ENCODE results near the gene CCT8L2. TPM values are rescaled to one million over a fixed set of nuclear protein-coding genes. Genes with fewer than 3 reads are reported as not detected.
"Not testable (repeated sequence)": the region's sequence is repeated elsewhere in the genome, so short reads cannot be mapped to it uniquely, and the experiment has no call there.

The CCT8L2 gene
- not detected in 2 replicates for total RNA-seq (ENCODE audit: low replicate concordance)
- long read RNA-seq: 0 reads

GRCh38 chr22:16592710-16593109 lies at the start of gene CCT8L2:
Gene CCT8L2, minus strand, starts transcription at chr22:16592810. Its CDS starts 260 bp downstream, at chr22:16592550.
- not testable (repeated sequence) for H3K27ac Mint-ChIP-seq; DNase-seq (ENCODE audit: extremely low spot score, unreplicated experiment); H3K4me3 Mint-ChIP-seq; H3K36me3 Mint-ChIP-seq; H3K9me3 Mint-ChIP-seq; H3K4me1 Mint-ChIP-seq (ENCODE audit: unreplicated experiment); H3K27me3 Mint-ChIP-seq

- not testable (repeated sequence) for DNase-seq (ENCODE audit: extremely low spot score, unreplicated experiment)
Observed at GRCh38 chr22:16635442-16635841, 42.8 kb upstream of the CCT8L2 start.

GRCh38 chr22:16634092-16634491 lies 41.5 kb upstream of the CCT8L2 start:
- H3K27ac Mint-ChIP-seq; H3K36me3 Mint-ChIP-seq; H3K4me3 Mint-ChIP-seq; DNase-seq (ENCODE audit: extremely low spot score, unreplicated experiment); H3K4me1 Mint-ChIP-seq (ENCODE audit: unreplicated experiment); H3K9me3 Mint-ChIP-seq; H3K27me3 Mint-ChIP-seq: not testable (repeated sequence)

More at GRCh38 chr22:16635442-16635841, 42.8 kb upstream of the CCT8L2 start:
- H3K36me3 Mint-ChIP-seq; H3K4me3 Mint-ChIP-seq; H3K9me3 Mint-ChIP-seq; H3K27me3 Mint-ChIP-seq; H3K4me1 Mint-ChIP-seq (ENCODE audit: unreplicated experiment); H3K27ac Mint-ChIP-seq: not testable (repeated sequence)

DNA sequence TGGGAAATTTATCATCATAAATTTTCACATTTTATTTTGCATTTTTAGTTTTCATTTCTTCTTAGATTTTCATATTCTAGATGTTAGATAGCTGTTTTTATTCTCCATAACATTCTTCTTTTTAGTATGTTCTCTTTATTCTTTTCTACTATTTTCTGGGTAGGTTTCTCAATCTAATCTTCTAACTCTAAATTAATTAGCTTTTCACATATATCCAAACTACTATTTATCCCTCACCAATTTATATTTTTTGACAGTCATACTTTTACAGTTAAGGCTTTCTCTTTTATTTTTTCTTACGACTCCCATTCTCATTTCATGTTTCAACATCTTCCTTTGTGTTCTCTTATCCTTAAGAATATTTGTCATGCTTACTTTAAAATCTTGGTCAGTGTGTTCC lies 35.9 kb upstream of the CCT8L2 start:
- H3K9me3 Mint-ChIP-seq; H3K27me3 Mint-ChIP-seq; H3K36me3 Mint-ChIP-seq; DNase-seq (ENCODE audit: extremely low spot score, unreplicated experiment); H3K27ac Mint-ChIP-seq; H3K4me1 Mint-ChIP-seq (ENCODE audit: unreplicated experiment); H3K4me3 Mint-ChIP-seq: not testable (repeated sequence)

DNA sequence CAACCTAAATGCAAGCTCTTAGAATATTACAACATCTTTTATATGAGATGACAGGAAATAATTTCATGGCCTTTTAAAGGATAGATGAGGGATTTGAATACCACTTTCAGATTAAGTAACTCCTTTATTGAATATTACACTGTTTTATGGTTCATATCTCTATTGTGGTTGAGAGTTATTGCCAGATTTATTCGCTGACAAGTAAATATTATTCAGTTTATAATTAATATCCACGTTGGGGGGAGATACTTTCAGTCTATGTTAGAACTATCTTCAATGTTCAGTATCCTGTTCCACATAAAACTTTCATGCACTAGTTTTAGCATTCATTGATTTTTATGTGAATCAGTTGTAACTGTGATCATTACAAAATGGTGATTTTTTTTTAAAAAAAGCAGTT lies 32.4 kb upstream of the CCT8L2 start:
- H3K36me3 Mint-ChIP-seq; H3K27me3 Mint-ChIP-seq; H3K4me1 Mint-ChIP-seq (ENCODE audit: unreplicated experiment); DNase-seq (ENCODE audit: extremely low spot score, unreplicated experiment); H3K4me3 Mint-ChIP-seq; H3K27ac Mint-ChIP-seq; H3K9me3 Mint-ChIP-seq: not testable (repeated sequence)

DNA sequence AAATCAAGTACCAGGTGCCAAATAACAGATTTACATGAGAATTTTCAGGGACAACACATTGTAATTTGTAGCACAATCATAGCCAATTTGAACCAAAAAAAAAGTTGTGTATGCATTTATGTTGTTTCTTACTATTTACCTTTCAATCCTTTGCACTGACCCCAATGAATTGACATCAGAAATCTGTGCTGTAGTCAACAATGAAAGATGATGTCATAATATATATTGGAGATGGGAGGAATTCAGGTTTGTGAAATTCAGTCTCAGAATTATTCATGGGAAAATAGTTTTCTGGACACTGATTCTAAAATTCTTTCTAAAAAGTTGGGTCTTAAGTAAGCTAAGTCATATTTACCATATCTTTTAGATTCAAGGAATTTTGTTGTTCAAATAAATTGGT lies 31.0 kb upstream of the CCT8L2 start:
- not testable (repeated sequence) for H3K4me3 Mint-ChIP-seq; H3K4me1 Mint-ChIP-seq (ENCODE audit: unreplicated experiment); H3K27me3 Mint-ChIP-seq; H3K27ac Mint-ChIP-seq; DNase-seq (ENCODE audit: extremely low spot score, unreplicated experiment); H3K36me3 Mint-ChIP-seq; H3K9me3 Mint-ChIP-seq

DNA sequence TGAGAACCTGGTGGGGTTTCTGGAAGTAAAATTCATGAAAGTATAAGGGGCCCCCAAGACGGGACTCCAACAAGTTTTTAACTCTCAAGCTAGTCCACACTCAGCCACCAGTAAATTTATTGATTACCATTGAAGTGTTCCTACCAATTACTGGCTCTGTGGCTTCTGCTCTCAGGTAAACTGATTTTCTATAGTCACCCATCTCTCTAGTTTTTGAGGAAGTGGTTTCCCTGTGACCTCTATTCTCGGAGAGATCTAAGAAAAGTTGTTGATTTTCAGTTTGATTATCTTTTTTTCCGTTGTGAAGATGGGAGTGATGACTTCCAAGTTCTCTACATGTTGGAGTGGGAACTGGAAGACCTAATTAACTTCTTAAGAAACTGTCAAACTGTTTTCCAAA lies 24.9 kb upstream of the CCT8L2 start:
- H3K27me3 Mint-ChIP-seq; H3K36me3 Mint-ChIP-seq; H3K4me1 Mint-ChIP-seq (ENCODE audit: unreplicated experiment); H3K9me3 Mint-ChIP-seq; DNase-seq (ENCODE audit: extremely low spot score, unreplicated experiment); H3K27ac Mint-ChIP-seq; H3K4me3 Mint-ChIP-seq: not testable (repeated sequence)

- H3K4me1 Mint-ChIP-seq (ENCODE audit: unreplicated experiment); H3K4me3 Mint-ChIP-seq; H3K9me3 Mint-ChIP-seq; DNase-seq (ENCODE audit: extremely low spot score, unreplicated experiment); H3K27me3 Mint-ChIP-seq; H3K36me3 Mint-ChIP-seq; H3K27ac Mint-ChIP-seq: not testable (repeated sequence)
Observed at GRCh38 chr22:16616390-16616938, 23.9 kb upstream of the CCT8L2 start.

DNA sequence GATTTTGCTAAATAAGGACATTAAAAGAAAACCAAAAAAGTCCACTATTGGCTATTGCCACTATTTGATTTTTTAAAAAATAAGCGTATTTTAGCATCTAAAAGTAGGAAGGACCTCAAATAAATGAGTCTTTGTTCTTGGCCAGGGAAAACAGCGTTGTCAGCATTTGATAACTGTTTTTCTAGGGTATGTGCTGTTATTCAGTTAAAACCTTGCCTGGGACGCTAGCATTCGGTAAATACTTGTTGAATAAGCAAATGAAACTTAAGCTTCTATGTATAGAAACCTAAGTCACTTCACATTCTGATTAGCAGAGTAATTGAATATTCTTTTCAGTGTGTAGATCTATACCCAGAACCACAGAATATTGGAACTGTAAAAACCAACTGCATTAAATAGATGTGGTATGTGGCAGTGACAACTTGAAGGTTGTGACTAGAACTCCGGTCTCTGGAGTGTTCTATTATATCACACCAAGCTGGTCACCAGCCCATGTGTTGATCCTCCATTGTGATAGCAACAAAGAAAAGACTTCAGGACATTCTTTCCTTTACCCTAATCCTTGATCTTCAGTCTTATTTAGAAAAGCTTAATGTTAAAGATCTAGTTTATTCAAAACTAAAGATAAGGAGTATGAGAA lies 23.1 kb upstream of the CCT8L2 start:
- not testable (repeated sequence) for H3K36me3 Mint-ChIP-seq; H3K27me3 Mint-ChIP-seq; H3K4me3 Mint-ChIP-seq; DNase-seq (ENCODE audit: extremely low spot score, unreplicated experiment); H3K9me3 Mint-ChIP-seq; H3K4me1 Mint-ChIP-seq (ENCODE audit: unreplicated experiment); H3K27ac Mint-ChIP-seq

DNA sequence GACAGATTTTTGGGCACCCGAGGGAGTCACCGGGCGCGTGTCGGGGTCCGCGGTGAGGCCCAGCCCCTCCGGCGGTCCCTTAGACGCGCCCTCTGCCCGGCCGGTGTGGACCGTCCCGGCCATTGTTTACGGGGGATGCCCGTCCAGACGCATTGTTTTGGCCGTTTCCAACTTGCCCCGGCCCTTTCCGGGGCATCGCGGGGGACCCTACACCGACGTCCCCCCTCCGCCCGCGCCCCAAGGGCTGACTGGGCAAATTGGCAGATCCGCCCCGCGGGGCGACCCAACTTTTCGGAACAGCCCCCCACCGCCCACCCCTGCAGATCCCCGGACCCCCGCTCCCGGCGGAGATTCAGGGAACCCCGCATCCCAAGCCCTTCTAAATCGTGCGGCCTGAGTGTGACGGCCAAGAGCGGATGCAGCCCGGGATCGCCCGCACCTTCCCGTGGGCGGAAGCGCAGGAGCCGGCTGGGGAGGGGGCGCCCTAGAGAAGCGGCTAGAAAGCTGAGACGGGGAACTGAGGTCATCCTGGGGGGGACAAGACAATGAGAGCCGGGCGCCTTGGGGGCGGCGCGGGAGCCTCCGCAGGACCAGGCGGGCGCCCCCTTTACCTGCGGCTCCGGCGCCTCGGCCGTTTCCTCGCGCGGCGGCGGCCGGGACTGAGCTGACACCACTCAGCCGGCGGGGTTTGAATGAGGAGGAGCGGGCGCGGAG lies 17.1 kb upstream of the CCT8L2 start:
- no peaks in the 10 kb centered on the region for H3K36me3 Mint-ChIP-seq
- no peak for TF ChIP-seq CTCF (conservative IDR thresholded peaks at IDR 0.05)
- no peak overlapping the region for H3K4me3 Mint-ChIP-seq
- H3K27me3 Mint-ChIP-seq: no peaks in the 10 kb centered on the region
- H3K4me1 Mint-ChIP-seq (ENCODE audit: unreplicated experiment): no peaks in the 10 kb centered on the region
- no peak overlapping the region for H3K27ac Mint-ChIP-seq
- peaks cover 9% of the 10 kb centered on the region for H3K9me3 Mint-ChIP-seq
- DNase-seq (ENCODE audit: extremely low spot score, unreplicated experiment): no peak
